ENCODE measurements around the gene FRAT1.
A peak's percentile ranks its signal among the peaks of the same experiment; 100 is the strongest.

FRAT1 gene

GRCh38 chr10:97319671-97320479 lies 804 bp downstream of the FRAT1 start:
- CTCF ChIA-PET, result no interaction called here
- POLR2A ChIA-PET, result interaction anchor here (1.1 to 3.5 kb wide), 5 partner anchors 9 to 28 kb away, joined by 3 to 22 read pairs (median 5); partner anchors contain the start of gene ARHGAP19
- 0 out of 2 replicates have a peak, but pooled peaks have one; percentile 18 for TF ChIP-seq L3MBTL2 (conservative IDR thresholded peaks at IDR 0.05)
- TF ChIP-seq HDGF (IDR thresholded peaks at IDR 0.05; ENCODE audit: borderline replicate concordance), result no peak
- no peak for DNase-seq (ENCODE audit: extremely low spot score)

GRCh38 chr10:97320480-97321031 lies 1.5 kb downstream of the FRAT1 start:
- DNase-seq (ENCODE audit: extremely low spot score), result no peak
- no peak for TF ChIP-seq SUZ12 (IDR thresholded peaks at IDR 0.05)
- TF ChIP-seq L3MBTL2 (conservative IDR thresholded peaks at IDR 0.05), result no peak
- TF ChIP-seq ZNF384 (IDR thresholded peaks at IDR 0.05), result no peak
- no peak for TF ChIP-seq ELF4 (IDR thresholded peaks at IDR 0.05)
- TF ChIP-seq BHLHE40 (IDR thresholded peaks at IDR 0.05; ENCODE audit: borderline replicate concordance), result no peak
- TF ChIP-seq PKNOX1 (IDR thresholded peaks at IDR 0.05), result no peak
- no peak for TF ChIP-seq LEF1 (IDR thresholded peaks at IDR 0.05; ENCODE audit: borderline replicate concordance)
- no peak for TF ChIP-seq NFRKB (IDR thresholded peaks at IDR 0.05)
- TF ChIP-seq FOXK2 (IDR thresholded peaks at IDR 0.05), result no peak
- TF ChIP-seq TARDBP (IDR thresholded peaks at IDR 0.05), result no peak
- TF ChIP-seq CTBP1 (IDR thresholded peaks at IDR 0.05; ENCODE audit: borderline replicate concordance), result no peak
- ChIA-PET POLR2A (interaction anchor here (2.3 to 3.5 kb wide), 2 partner anchors 11 to 29 kb away, joined by 20 to 22 read pairs; partner anchors contain the start of gene ARHGAP19), CTCF (no interaction called here)

- TF ChIP-seq FOXM1 (IDR thresholded peaks at IDR 0.05; ENCODE audit: borderline replicate concordance) (no peak), ZNF384 (IDR thresholded peaks at IDR 0.05) (no peak), TARDBP (IDR thresholded peaks at IDR 0.05) (no peak), CTBP1 (IDR thresholded peaks at IDR 0.05; ENCODE audit: borderline replicate concordance) (no peak), PKNOX1 (IDR thresholded peaks at IDR 0.05) (no peak), LEF1 (IDR thresholded peaks at IDR 0.05; ENCODE audit: borderline replicate concordance) (no peak), FOXA1 (IDR thresholded peaks at IDR 0.05) (no peak), L3MBTL2 (conservative IDR thresholded peaks at IDR 0.05) (no peak), ELF4 (IDR thresholded peaks at IDR 0.05) (no peak), BHLHE40 (IDR thresholded peaks at IDR 0.05; ENCODE audit: borderline replicate concordance) (no peak), FOXK2 (IDR thresholded peaks at IDR 0.05) (no peak)
- no peak for DNase-seq (ENCODE audit: extremely low spot score)
- POLR2A ChIA-PET, result interaction anchor here (1.2 to 1.6 kb wide), 2 partner anchors 10 to 12 kb away, joined by 4 to 5 read pairs; no protein-coding TSS in a partner anchor
- CTCF ChIA-PET, result interaction anchor here (0.8 kb wide), 1 partner anchor 1304 kb away, joined by 5 read pairs; no protein-coding TSS in a partner anchor
Measured at GRCh38 chr10:97321032-97321803, 2.1 kb downstream of the FRAT1 start.

- TF ChIP-seq HDGF (IDR thresholded peaks at IDR 0.05; ENCODE audit: borderline replicate concordance), result no peak
- no peak for TF ChIP-seq L3MBTL2 (conservative IDR thresholded peaks at IDR 0.05)
- TF ChIP-seq SUZ12 (IDR thresholded peaks at IDR 0.05), result no peak
- no peak for TF ChIP-seq ARNT (IDR thresholded peaks at IDR 0.05)
- no peak for TF ChIP-seq ELF4 (IDR thresholded peaks at IDR 0.05)
- TF ChIP-seq TARDBP (IDR thresholded peaks at IDR 0.05), result no peak
- no peak for TF ChIP-seq BHLHE40 (IDR thresholded peaks at IDR 0.05; ENCODE audit: borderline replicate concordance)
- no peak for TF ChIP-seq LEF1 (IDR thresholded peaks at IDR 0.05; ENCODE audit: borderline replicate concordance)
- TF ChIP-seq CTBP1 (IDR thresholded peaks at IDR 0.05; ENCODE audit: borderline replicate concordance), result no peak
- TF ChIP-seq FOXK2 (IDR thresholded peaks at IDR 0.05), result no peak
- TF ChIP-seq ZNF384 (IDR thresholded peaks at IDR 0.05), result no peak
- no peak for DNase-seq (ENCODE audit: extremely low spot score)
- ChIA-PET POLR2A (interaction anchor here (1.2 to 1.6 kb wide), 2 partner anchors 10 to 11 kb away, joined by 4 to 5 read pairs; no protein-coding TSS in a partner anchor), CTCF (interaction anchor here (0.7 to 1.1 kb wide), 4 partner anchors 12 to 1305 kb away, joined by 3 to 5 read pairs (median 4); no protein-coding TSS in a partner anchor)
Measured at GRCh38 chr10:97321804-97322190, 2.7 kb downstream of the FRAT1 start.

- DNase-seq (ENCODE audit: extremely low spot score), result no peak
- CTCF ChIA-PET, result no interaction called here
- POLR2A ChIA-PET, result interaction anchor here (1.1 kb wide), 1 partner anchor 10 kb away, joined by 3 read pairs; no protein-coding TSS in a partner anchor
- TF ChIP-seq SP1 (IDR thresholded peaks at IDR 0.05), result no peak
- no peak for TF ChIP-seq PKNOX1 (IDR thresholded peaks at IDR 0.05)
- TF ChIP-seq NFRKB (IDR thresholded peaks at IDR 0.05), result no peak
- TF ChIP-seq FOXM1 (IDR thresholded peaks at IDR 0.05; ENCODE audit: borderline replicate concordance), result no peak
- no peak for TF ChIP-seq CTBP1 (IDR thresholded peaks at IDR 0.05; ENCODE audit: borderline replicate concordance)
- TF ChIP-seq L3MBTL2 (conservative IDR thresholded peaks at IDR 0.05), result no peak
- no peak for TF ChIP-seq ARNT (IDR thresholded peaks at IDR 0.05)
- TF ChIP-seq HDGF (IDR thresholded peaks at IDR 0.05; ENCODE audit: borderline replicate concordance), result no peak
- TF ChIP-seq ELF4 (IDR thresholded peaks at IDR 0.05), result no peak
- TF ChIP-seq TARDBP (IDR thresholded peaks at IDR 0.05), result no peak
- TF ChIP-seq SUZ12 (IDR thresholded peaks at IDR 0.05), result no peak
- TF ChIP-seq ZNF384 (IDR thresholded peaks at IDR 0.05), result no peak
- no peak for TF ChIP-seq FOXA1 (IDR thresholded peaks at IDR 0.05)
Measured at GRCh38 chr10:97323501-97323900, 4.4 kb downstream of the FRAT1 start.

Data from HEK293T (cell line).